ENCODE data around the gene MAP3K5.
"Not testable (repeated sequence)": the region's sequence is repeated elsewhere in the genome, so short reads cannot be mapped to it uniquely, and the experiment has no call there.

MAP3K5 gene

DNA sequence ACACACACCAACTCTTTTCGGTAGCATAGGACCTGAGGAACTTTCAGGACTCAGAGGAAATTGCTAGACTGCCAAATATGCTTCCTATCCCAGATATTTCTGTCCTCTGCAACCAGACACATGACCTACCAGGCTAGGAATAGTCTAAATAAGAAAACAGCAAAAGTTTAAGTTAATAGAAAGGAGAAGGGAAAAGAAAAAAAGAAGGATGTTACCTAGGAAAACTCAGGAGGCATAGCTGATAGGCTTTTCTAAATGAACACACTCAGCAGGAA is 74.6 kb downstream of the MAP3K5 start:
- DNase-seq = no peak

DNA sequence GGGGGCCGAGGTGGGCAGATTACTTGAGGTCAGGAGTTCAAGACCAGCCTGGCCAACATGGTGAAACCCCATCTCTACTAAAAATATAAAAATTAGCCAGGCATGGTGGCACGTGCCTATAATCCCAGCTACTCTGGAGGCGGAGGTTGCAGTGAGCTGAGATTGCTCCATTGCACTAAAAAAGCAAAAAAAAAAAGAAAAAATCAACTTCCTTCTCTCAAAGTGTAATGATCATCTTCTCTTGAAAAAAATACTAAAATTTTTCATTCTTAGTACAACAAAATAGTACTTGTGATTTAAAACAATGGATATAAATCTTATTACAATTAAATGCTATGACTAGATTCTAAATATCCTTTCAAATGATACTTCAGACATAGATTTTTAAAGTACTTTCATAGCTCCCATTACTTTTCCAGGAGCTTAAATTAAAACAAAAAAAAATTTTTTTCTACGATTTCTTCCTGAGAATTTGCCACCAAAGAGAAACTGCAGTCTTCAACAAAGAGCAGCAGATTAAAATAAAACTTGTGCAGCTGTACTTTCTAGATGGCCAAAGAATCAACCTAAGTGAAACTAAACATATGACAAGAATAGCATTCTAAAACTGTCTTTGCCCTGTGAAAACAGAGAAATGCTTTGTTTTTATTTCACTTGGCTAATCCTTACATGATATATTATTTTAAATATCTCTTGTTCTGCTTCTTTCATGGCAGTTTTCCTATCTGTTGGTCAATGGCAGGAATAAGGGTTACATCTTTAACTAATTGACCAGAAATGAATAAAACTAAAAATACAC is 75.2 kb downstream of the MAP3K5 start:
- no peak for DNase-seq

DNA sequence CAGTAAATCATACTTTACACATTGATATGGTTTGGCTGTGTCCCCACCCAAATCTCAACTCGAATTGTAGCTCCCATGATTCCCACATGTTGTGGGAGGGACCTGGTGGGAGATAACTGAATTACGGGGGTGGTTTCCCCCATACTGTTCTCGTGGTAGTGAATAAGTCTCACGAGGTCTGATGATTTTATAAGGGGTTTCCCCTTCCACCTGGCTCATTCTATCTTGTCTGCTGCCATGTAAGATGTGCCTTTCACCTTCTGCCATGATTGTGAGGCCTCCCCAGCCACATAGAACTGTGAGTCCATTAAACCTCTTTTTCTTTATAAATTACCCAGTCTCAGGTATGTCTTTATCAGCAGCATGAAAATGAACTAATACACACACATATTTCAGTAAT is 79.6 kb downstream of the MAP3K5 start:
- not testable (repeated sequence) for DNase-seq

DNA sequence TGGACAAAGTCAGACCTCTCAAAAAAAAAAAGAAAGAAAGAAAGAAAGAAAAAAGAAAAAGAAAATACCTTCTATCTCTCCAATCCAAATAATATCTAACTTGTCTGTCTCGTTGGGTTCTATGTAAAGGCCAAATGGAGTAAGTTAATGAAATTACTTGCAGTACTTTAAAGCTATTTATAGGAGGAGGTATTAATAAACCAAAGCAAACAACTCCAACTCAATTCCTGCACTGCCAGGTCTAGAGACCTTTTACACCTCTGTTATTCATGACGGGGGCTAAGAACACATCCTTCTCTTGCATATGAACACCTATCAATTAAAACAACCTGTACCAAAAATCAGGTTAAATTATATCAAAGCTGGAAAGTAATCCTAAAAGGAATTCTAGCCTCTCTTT is 80.6 kb downstream of the MAP3K5 start:
- no peak for DNase-seq

DNA sequence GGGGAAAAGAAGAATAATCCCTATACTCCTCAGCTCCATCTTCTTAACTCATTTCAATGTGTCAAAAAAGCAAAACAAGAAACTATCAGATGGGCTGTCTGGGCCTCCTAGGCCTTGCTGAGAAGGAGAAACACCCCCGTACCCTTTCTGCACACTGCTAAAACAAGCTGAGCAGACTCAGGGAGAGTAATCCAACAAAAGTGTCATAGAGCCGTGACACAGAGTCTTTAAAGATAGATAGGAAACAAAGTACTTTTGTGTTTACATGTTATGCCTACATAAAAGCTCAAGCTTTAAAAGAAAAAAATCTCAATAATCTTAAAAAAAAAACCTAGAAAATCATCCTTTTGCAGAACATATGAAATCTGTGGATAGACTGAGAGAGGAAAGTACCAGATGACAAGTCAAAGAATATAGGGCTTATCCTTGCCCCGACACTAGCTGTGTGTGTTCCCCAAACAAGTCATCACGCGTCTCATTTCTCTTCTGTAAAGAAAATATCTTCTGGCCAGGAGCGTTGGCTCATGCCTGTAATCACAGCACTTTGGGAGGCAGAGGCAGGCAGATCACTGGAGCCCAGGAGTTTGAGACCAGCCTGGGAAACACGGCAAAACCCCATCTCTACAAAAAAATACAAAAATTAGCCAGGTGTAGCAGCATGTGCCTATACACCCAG is 81.3 kb downstream of the MAP3K5 start:
- DNase-seq = no peak

DNA sequence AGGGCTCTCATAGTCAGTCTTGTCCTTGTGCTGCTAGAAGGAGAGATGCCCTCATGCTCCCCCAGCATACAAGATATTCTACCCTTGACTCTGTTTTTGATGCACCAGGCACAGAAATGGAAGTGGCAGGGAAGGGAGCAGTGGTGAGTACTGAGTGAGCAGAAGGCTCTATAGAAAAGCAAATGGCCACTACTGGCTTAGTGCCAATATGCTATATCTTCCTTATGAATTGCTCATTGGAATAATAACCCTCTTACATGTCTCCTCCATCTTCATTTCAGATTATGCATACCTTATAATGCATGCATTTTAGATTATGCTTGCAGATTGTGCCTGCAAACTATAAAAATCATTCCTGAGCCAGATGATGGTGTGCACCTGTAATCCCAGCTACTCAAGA is 82.8 kb downstream of the MAP3K5 start:
- no peak for DNase-seq

DNA sequence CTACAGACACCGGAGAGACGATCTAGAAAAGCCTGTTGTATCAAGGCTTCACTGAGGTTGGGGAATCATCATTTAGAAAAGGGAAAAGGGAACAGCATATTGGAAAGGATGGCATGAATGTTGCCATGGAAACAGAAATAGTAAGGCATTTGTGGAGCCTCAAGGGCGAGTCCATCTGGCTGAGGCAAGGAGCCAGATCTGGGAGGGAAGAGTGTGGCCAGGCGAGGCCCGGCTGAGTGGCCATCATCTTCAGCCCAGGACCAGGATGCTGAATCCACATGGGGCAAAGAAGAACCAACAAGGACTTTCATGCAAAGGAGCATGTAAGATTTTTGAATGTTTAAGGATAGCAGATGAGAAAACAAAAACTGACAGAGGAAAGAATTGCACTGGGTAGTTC is 85.8 kb downstream of the MAP3K5 start:
- DNase-seq = no peak

DNA sequence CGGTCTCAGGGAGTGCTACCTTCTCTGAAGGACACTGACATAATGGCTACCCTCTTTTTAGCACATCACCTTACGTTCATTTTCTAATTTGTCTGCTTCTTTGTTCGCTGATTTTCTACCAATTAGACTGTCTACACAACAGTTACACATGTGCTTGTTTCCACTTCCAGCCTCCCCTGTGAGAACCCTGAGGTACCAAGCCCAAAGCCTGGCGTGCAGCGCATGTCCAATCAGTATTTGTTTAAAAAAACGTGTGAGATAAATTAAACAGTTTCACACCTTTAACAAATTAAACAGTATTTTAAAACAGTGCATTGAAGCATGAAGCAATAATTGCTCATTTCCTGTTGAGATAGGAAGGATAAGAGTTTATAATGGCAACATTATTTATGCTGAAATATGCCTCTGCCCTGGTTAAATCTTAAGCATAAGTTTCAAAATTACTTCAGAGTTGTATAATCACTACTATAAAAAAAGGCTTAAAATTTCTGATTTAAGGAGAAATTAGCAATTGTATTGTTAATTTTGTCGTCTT is 88.9 kb downstream of the MAP3K5 start:
- DNase-seq = peak; percentile 11 to 18

DNA sequence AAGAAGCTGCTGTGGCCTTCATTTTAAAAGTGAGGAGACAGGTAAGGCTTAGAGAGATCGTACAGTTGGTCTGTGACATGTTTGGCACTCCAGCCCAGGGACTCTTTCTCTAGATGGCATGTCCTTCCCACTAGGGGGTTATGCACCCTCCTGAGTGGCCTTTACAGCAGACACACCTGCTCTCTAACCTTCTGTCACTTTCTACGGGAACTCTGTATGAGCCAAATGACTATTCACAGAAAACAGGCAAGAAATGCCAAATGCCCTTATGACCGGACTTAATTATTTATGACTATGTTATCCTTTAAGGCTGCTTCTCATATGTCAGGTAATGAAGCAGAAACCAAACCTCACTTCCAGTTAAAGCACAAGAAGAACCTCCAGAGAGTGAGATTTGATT is 91.2 kb downstream of the MAP3K5 start:
- DNase-seq = no peak

DNA sequence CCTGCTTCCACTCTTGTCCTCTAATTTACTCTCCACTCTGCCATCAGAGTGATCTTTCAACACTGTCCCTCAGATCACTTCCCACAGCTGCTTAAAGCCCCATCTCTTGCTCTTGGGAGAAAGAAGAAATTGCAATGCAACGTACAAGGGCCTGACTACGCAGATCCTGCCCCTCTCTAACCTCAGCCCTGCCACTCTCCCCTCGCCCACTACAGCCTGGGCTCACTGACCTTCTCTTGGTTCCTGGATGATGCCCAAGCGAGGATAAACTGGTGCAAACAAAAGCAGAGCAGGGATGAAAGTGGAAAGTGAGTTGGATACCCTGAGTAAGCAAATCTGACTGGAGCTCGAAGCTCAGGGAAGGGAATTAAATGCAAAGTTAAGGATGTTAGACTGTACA is 92.9 kb downstream of the MAP3K5 start:
- DNase-seq = no peak

DNA sequence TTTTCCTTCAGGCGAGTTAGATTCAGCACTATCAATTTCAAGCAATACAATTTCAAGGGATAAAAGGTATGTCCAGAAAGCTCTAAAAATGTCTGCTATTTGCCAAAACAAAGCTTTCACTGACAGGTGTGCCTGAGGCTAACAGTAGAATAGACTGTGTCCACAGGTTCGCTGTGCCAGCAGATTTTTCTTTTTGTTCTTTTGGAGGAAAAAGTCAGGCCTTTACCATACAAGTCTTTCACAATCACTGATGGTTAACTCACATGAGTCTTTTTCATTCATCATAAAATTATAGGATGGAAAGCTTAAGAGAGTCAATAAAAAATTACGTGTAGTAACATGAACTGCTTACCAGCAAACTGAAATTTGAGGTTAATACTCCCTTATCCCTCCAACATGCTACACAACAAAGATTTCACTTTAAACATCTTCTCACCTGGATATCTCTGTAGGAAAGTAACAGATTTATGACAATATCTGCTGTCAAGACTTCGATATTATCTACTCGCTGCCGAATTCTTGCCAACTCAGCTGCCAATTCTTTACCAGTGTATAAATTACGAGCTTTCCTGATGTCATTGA is 95.4 kb downstream of the MAP3K5 start:
- DNase-seq = no peak

DNA sequence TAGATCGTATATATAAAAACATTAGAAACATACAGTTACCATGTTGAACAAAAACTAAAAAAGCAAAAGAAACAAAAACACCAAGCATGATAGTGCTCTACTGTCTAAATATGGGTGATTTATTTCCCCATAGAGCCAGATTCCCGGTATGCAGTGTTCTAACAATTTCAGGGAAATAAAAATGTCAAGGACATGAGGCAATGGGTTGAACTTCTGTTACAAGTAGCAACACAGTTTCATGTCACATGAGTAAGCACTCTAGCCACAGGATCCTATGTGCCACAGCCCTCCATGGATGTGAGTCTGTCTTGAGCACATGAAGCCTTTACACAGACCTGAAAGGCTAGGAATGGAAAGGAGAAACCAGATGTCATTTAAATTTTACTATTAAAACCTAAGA is 96.0 kb downstream of the MAP3K5 start:
- DNase-seq = peak; percentile 28 to 32

DNA sequence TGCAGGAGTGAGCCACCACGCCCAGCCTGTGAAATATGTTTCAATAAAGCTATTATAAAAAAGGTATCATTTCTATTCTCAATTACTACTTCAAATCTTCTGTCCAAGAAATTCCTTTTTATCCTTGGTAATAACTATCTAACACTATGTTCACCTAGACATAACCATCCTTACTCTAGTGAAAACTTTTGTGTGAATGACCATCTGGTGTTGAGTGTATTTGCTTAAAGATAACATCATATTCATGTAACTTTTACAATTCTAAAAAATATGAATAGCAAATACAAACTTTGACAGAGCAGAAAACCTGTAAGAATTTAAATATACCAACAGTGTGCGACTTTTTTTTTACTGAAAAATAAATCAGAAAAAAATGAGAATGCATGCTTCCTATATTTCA is 96.9 kb downstream of the MAP3K5 start:
- no peak for DNase-seq

DNA sequence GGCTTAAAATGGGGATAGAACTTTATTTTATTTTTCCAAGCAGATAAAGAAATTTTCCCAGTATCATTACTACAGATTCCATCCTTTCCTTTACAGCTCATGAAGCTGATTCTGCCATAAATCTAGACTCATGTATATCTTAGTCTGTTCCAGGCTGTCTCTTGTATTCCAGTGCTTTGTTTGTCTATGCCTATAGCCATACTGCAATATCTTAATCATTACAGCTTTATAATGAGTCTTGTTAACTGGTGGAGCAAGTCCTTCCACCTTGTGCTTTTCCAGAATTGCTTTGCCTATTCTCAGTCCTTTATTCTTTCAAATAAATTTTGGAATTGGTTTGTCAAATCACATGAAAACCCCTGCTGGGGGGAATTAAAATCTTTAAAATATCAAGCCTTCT is 99.2 kb downstream of the MAP3K5 start:
- no peak for DNase-seq

DNA sequence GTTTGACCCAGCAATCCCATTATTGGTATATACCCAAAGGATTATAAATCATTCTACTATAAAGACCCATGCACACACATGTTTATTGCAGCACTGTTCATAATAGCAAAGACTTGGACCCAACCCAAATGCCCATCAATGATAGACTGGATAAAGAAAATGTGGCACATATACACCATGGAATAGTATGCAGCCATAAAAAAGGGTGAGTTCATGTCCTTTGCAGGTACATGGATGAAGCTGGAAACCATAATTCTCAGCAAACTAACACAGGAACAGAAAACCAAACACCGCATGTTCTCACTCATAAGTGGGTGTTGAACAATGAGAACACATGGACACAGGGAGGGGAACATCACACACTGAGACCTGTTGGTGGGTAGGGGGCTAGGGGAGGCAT is 104.4 kb downstream of the MAP3K5 start:
- not testable (repeated sequence) for DNase-seq

DNA sequence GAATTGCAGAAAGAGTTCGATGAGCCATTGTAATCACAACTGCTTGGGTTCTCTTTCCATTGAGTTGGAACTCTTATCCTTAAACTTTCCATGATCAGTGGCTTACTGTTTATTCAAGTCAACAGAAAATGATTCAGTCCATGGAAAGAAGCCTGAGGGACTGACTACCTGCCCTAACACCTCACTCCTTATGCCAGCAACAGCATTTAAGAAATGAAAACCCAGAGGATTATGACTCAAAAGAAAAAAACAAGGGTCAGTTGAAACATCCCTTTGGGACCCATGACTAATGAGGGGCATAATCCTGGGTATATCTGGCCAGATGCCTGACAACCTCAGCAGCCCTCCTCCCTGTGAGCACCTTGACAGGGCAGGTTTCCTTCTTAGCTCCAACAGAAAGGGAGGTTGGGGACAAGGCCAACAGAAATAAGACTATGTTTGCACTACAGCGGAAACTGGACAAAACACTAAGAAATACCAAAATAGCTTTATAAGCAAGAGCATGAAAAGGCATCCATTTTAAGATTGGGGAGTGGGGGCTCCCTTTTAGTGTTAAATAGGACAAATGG is 106.7 kb downstream of the MAP3K5 start:
- DNase-seq = no peak

DNA sequence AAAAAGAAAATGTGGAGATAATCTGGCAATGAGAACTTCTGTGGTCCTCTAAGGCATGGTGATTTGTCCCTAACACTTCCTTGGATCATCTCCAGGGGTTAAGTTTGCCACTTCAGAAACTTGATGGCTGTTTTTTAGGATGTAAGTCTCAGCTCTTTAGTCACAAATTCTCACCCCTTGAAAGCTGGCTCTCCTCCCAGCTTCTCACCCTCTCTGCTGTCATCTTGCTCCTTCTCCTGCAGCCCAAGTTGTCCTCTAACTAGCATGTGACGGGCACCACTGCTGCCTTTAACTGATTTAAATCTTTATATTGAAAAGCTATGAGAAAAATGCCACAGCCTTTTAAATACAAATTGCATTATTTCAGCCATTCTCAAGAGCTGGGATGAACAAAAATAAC is 107.8 kb downstream of the MAP3K5 start:
- no peak for DNase-seq

DNA sequence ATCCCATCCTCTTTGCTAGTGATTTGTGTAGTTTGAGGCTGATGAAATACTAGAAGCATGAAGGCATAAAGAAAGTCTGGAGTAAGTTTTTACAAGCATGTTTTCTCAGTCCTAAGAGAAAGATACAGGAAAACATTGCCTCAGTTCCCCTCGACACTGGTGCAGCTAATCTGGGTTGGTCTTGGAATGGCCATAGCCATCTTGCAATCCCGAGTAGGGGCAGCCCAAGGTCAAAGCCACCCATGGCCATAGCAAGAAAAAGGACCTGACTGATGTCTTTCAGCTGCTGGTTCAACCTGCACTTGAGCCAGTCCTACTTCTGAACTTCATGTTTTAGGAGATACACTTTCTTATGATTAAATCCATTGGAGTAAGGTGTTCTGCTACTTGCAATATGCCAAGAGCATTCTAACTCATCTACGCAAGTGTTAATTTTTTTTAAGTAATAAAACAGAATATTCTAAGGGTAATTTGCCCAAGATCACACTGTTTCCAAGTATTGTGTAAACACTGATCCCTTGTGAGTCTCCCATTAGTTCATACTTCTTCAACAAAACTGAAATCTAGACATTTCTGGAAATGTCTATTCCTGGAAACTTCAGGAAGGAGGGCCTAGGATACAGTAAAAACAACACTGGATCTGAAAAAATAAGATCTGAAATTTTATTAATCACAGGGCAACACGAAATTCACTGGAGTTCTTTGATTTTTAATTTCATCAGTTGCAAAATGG is 108.9 kb downstream of the MAP3K5 start:
- no peak for DNase-seq

DNA sequence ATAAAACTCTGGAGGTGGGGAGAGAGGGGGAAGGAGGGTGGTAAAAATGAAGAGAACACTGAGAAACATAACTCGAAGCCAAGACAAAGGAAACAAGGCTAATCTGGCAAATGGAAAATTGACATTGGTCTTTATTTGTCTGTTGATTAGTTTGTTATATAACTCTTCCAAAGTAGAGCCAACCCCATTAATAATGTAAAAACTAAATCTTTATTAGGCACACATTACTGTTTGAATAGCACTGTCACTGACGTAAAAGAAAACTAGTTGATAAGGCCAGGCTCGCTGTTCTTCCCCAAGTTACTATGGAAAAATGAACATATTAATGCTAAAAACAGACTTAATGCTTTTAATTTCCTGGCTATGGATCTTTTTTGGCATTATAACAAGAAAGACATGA is 110.0 kb downstream of the MAP3K5 start:
- DNase-seq = no peak

DNA sequence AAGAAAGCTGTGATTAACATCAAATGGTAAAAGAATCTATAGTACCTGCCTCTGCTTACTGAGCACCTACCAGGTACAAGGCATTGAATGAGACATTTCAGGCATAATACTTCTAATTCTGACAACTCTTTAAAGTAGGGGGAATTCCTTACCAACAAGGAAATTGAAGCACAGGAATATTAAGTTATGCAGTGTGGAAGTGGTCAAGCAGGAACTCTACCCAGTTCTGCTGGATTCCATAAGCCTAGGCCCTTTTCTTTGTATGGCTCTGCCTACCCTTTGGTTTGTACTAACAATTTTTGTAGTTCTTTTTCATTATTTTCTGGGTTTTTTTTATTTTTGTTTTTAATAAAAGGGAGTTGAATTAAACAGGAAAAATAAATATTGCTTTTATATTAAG is 114.5 kb downstream of the MAP3K5 start:
- DNase-seq = no peak

DNA sequence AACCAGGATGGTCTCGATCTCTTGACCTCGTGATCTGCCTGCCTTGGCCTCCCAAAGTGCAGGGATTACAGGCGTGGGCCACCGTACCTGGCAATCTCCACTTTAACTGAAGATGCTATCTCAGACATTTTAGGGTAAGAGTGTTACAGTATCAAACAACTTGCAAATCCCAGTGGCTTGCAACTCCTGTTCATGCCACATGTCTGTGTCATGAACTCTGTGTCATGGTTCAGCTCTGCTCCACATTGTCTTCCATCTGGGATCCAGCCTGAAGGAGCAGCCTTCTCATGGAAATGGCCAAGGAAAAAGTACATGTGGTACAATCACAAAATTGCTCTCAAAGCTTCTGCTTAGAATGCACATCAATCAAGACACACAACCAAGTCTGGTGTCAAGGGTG is 114.9 kb downstream of the MAP3K5 start:
- DNase-seq = no peak

DNA sequence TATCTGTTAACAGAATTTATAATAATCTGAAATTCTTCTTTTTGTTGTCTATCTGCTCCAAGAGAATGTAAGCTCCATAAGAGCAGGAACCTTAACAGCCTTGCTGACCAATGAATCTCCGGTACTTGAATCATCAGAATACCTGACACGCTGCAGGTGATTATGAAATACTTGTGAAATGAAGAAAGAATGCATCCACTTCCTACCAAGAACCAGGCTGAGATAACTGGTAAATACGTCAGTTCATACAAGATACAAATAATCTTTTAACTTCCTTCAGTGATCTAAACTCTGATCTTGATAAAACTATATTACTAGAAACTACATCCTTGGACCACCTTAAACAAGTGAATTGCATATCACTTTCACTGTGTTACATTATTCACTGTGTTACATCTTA is 116.2 kb downstream of the MAP3K5 start:
- DNase-seq = no peak

DNA sequence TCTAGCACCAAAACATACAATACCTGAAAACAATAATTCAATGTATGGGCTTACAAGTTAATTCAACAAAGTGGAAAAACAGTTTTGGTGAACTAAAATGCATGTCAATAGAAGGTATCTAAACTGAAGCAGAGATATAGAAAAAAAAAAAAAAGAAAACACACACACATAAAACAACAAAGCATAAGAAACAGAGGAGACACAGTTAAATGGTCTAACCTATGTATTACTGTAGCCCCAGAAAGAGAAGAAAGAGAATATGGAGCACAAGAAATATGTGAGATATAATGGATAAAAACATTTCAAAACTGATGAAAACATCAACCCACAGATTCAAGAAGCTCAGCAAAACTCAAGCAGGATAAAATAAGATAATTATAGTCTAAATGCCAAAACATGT is 118.7 kb downstream of the MAP3K5 start:
- DNase-seq = no peak
